T47D (cell line): ENCODE measurements around the gene NPR1.
"Not testable (repeated sequence)": the region's sequence is repeated elsewhere in the genome, so short reads cannot be mapped to it uniquely, and the experiment has no call there.

Source experiments
- DNase-seq, 2 experiments: peaks; one replicate each; pipeline versions ENCODE4 v3.0.0 to v3.0.0-alpha.2; 2011 to 2012; ENCODE audit warnings: low read depth in 1 of 2, low spot score in 1 of 2
- JUND ChIP-seq: IDR thresholded peaks from 2 replicates; pipeline ENCODE4 v1.6.1; 2012; ENCODE audit warnings: low read depth
- in situ Hi-C: cut with HindIII; loops from 2 replicates; pipeline ENCODE4 v1.10.0; 2016; ENCODE audit warnings: low sequenced_read_pairs, low pct_unique_long_range_greater_than_20kb

NPR1 gene

GRCh38 chr1:153696741-153697140 is 18.3 kb downstream of the NPR1 start:
- no peak for TF ChIP-seq JUND
- in situ Hi-C loops, result no loop called here
- no peak for DNase-seq

- peak in 1 of 2 experiments; percentile 42 for DNase-seq
Measured at GRCh38 chr1:153697191-153698019, 18.9 kb downstream of the NPR1 start.

DNA sequence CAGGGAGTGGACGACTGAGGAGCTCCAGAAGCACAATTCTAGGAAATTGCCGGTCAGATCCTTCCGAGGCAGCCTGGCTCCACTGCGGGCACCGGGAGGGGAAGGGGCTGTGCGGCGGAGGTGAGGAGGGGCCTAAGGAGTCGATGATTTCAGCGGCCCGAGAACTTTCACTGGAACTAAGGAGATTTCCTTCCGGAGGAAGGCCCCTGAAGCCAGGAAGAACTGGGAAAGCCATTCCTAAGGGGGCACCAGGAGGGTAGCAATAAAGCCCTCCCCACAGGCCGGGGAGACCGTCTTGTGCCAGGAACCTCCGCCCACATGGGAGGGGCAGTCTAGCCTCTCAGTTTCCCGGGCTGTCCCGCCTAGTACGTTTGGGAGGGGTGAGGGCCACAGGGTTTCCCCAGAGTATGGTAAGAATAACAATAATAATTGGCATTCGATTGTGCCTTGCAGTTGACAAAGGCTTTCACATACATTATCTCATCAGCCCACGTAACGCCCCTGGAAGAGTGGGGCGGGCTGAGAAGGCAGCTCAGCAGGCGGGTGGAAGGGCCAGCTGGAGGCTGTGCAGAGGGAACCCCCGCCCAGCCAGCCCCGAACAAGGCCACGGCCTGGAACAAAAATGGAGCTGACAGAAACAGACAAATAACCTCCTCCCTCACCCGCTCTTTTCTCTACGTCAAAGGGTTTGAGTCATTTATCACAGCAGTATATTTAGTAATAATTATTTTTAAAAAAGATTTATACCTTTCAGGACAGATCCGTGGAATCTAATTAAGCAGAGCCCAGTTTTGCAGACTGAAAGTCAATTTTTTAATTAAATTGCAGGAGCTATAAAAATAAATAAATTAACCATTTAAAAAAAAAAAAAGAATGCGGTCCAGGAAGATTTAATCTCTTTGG is 19.8 kb downstream of the NPR1 start:
- in situ Hi-C loops, result no loop called here
- no peak for DNase-seq
- TF ChIP-seq JUND, result no peak

More at GRCh38 chr1:153697191-153698019, 18.9 kb downstream of the NPR1 start:
- in situ Hi-C loops, result no loop called here
- no peak for TF ChIP-seq JUND

- no peak for DNase-seq
- no peak for TF ChIP-seq JUND
- in situ Hi-C loops, result no loop called here
Measured at GRCh38 chr1:153698923-153699714, 20.6 kb downstream of the NPR1 start.

- in situ Hi-C loops, result no loop called here
- DNase-seq, result no peak
- no peak for TF ChIP-seq JUND
Measured at GRCh38 chr1:153699768-153700167, 21.3 kb downstream of the NPR1 start.

DNA sequence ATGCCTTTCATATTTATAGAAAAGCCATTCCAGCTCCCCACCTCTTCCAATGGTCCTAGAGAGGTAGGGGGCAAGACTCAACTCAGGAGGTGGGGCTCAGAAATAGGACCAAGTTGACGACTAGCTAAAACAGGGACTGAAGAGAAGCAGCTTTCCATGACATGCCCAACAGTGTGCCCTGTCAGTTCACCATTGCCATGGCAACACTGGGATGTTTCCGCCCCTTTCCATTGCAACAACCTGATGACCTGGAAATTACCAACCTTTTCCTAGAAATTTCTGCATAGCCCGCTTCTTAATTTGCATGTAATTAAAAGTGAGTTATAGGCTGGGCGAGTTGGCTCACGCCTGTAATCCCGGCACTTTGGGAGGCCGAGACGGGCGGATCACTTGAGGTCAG is 27.0 kb downstream of the NPR1 start:
- DNase-seq, result peak in 1 of 2 experiments; percentile 19
- in situ Hi-C loops, result no loop called here

GRCh38 chr1:153711026-153711425 is 32.5 kb downstream of the NPR1 start:
- TF ChIP-seq JUND, result no peak
- no peak for DNase-seq
- in situ Hi-C loops, result no loop called here

More for the DNA sequence above, 27.0 kb downstream of the NPR1 start:
- no peak for TF ChIP-seq JUND

GRCh38 chr1:153716211-153716610 is 37.7 kb downstream of the NPR1 start:
- in situ Hi-C loops, DNase-seq: not testable (repeated sequence)

GRCh38 chr1:153717330-153717729 is 38.8 kb downstream of the NPR1 start:
- no peak for TF ChIP-seq JUND
- in situ Hi-C loops, result no loop called here
- DNase-seq, result no peak

DNA sequence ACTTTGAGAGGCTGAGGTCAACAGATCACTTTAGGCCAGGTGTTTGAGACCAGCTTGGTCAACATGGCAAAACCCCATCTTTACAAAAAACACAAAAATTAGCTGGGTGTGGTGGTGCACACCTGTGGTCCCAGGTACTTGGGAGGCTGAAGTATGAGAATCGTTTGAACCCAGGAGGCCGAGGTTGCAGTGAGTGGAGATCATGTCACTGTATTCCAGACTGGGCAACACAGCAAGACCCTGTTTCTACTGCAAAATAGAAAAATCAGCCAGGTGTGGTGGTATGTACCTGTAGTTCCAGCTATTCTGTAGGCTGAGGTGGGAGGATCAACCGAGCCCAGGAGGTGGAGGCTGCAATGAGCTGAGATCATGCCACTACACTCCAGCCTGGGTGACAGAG is 45.2 kb downstream of the NPR1 start:
- in situ Hi-C loops, result no loop called here
- TF ChIP-seq JUND, result no peak
- no peak for DNase-seq

GRCh38 chr1:153724634-153725033 is 46.1 kb downstream of the NPR1 start:
- DNase-seq, in situ Hi-C loops: not testable (repeated sequence)
